ENCODE measurements around the gene NLRC5.

Gene NLRC5

DNA sequence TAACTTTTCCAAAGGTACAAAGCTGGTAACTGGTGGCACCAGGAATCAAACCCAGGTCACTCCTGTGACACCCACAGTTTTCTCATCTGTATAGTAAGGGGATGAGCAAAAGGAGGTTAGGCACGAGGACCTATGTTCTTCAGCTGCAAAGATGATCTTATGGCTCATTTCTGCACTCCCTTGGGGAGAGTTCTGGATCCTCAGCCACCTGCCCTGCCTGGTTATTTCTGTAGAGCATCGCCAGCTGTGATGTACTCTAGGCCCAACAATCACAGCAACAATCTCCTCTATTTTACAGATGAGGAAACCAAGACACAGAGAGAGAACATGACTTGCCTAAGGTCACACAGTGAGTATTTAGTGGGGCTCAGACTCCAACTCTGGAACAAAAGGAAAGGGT is 97.6 kb downstream of the NLRC5 start:
- TF ChIP-seq, protein P1, sequence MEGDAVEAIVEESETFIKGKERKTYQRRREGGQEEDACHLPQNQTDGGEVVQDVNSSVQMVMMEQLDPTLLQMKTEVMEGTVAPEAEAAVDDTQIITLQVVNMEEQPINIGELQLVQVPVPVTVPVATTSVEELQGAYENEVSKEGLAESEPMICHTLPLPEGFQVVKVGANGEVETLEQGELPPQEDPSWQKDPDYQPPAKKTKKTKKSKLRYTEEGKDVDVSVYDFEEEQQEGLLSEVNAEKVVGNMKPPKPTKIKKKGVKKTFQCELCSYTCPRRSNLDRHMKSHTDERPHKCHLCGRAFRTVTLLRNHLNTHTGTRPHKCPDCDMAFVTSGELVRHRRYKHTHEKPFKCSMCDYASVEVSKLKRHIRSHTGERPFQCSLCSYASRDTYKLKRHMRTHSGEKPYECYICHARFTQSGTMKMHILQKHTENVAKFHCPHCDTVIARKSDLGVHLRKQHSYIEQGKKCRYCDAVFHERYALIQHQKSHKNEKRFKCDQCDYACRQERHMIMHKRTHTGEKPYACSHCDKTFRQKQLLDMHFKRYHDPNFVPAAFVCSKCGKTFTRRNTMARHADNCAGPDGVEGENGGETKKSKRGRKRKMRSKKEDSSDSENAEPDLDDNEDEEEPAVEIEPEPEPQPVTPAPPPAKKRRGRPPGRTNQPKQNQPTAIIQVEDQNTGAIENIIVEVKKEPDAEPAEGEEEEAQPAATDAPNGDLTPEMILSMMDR (IDR thresholded peaks at IDR 0.05; ENCODE audit: low read depth, low read length): no peak
- no peak for DNase-seq
- Histone ChIP-seq H3K9me3 (no peaks in the 10 kb centered on the region), H3K36me3 (no peaks in the 10 kb centered on the region), H3K4me3 (ENCODE audit: low read depth, low read length) (no peak overlapping the region), H3K4me1 (no peaks in the 10 kb centered on the region), H3K27me3 (no peaks in the 10 kb centered on the region)

DNA sequence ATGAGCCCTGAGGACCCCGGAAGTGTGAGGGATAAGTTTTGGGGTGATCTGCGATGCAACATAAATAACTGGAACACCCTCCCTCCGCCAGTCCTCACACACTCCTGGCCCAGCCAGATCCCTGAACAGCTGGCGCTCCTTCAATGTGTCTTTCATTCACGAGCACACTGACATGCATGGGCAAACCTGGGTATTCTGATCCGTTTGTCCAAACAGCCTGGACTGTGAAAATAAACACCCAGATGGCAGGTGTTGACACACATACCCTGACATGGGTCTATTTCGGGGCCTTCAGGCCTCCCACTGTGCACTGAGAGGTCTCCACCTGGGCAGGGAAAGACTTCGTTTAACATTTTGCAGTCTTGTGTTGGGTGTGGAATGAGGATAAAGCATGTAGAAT is 100.0 kb downstream of the NLRC5 start:
- no peak for DNase-seq
- Histone ChIP-seq H3K27me3 (no peaks in the 10 kb centered on the region), H3K4me1 (no peaks in the 10 kb centered on the region), H3K4me3 (ENCODE audit: low read depth, low read length) (no peak overlapping the region), H3K36me3 (no peaks in the 10 kb centered on the region), H3K9me3 (no peaks in the 10 kb centered on the region)
- TF ChIP-seq, protein P1 (IDR thresholded peaks at IDR 0.05; ENCODE audit: low read depth, low read length): no peak

DNA sequence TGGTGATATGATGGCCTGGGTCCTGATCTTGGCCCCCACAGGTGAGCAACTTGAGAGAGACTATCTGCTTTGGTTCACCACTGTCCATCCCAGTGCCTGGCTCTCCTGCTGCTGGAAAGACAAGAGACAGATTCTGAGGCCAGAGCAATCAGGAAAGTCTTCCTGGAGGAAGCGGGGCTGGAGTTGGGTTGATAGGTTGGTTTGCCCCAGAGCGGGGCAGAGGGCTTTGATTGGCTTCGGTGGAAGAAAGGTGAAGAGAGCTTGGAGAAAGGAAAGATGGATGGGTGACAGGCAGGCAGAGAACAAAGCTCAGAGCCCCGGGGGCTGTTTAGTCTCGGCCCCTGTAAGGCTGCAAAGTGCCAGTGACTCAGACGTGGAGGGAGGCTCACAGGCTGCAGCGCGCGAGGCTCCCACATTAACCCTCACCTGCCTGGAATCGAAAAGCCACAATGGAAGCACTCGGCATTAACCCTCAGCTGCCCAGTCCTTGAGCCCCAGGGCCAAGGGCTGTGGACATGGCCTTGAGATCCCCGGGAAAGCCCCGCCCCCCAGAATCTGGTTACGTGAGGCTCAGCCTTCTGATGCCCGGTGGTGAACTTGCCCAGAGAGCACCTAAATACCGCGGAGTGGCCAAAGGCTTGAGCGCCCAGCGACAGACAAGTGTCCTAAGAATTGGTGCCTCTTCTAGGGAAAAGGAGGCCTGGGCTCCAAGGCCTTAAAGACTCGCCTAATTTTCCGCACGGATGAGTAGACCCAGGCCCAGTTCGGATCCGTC is 102.0 kb downstream of the NLRC5 start:
- no peaks in the 10 kb centered on the region for H3K4me1 ChIP-seq
- peak overlapping the region; percentile 72 for H3K4me3 ChIP-seq (ENCODE audit: low read depth, low read length)
- peak; percentile 59 for DNase-seq

DNA sequence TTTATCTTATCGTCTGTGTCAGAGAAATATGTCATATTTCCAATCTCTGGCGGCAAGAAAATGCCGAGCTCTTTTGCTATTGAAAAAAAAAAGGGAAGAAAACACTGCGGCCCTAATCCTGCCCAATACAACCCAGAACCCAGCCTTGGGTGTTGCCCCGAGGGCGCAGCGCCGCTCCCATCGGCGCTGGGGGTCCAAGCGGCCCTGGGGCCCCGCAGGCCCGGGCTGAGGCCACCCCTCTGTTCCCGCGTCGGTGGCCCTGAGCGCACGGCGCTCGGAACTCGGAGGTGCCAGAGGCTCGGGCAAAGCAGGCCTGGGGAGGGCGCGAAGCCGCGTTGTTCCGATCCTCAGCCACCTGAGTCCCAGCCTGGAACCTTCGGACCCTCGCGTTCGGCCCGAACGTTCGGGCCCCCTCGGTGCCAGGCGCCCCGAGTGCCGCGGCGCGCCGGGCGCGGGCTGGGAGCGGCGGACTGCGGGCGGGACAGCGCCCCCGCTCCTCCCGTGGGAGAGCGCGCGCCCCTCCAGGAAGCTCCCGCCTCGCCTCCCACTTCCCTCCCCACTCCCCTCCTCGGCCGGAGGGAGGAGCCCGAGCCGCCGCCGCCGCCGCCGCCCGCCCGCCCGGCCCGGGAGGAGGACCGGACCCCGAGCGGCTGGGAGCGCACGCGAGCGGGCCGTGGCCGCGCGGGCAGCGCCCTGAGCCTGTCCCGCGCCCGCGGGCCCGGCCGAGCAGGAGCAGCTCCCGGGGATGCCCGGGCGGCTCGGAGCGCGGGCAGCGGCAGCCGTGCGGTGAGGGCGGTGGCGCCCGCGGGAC is 102.8 kb downstream of the NLRC5 start, which contains the start of gene CPNE2:
TSS of gene CPNE2 (plus strand) at position 609 of the 811 bp plus-strand sequence. CDS start 18,160 bp downstream, outside the sequence.
- Histone ChIP-seq H3K4me1 (no peaks in the 10 kb centered on the region), H3K9me3 (no peaks in the 10 kb centered on the region), H3K27me3 (no peaks in the 10 kb centered on the region), H3K36me3 (no peaks in the 10 kb centered on the region), H3K4me3 (ENCODE audit: low read depth, low read length) (peak within 1 kb of the TSS; percentile 72)
- TF ChIP-seq, protein P1 (IDR thresholded peaks at IDR 0.05; ENCODE audit: low read depth, low read length): no peak
- peak; percentile 83 for DNase-seq

More for the DNA sequence above, 102.0 kb downstream of the NLRC5 start:
- TF ChIP-seq, protein P1 (IDR thresholded peaks at IDR 0.05; ENCODE audit: low read depth, low read length): no peak
- Histone ChIP-seq H3K9me3 (no peaks in the 10 kb centered on the region), H3K36me3 (no peaks in the 10 kb centered on the region), H3K27me3 (no peaks in the 10 kb centered on the region)

DNA sequence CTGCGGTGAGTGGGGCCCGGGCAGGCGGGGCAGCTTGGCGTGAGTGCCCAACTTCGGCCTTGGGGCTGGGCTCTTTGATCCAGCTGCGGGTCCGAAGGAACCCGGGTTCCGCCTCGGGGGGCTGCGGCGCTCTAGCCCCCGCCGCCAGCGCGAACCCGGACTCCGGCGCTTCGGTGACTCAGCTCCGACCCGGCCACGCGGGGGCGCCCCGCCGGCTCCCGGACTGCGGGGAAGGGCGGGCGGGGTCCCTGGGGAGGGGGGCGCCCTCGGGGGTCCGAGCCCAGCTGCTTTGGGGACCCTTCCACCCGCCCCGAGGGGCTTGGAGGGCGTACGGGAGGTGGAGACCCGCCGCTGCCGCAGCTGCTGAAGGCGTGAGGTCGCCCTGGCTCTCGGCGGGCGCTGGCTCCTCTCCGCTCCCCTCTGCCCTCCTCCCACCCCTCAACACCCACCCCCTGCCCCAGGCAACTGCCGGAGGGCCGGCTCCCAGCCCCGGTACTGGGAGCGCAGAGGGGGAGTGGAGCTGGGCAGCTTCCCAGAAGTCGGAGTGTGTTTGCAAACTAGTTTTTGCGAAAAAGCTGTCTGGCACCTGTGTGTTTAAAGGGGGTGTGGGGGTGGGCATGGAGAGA is 103.5 kb downstream of the NLRC5 start:
- H3K4me1 ChIP-seq: no peaks in the 10 kb centered on the region
- H3K27me3 ChIP-seq: no peaks in the 10 kb centered on the region
- no peaks in the 10 kb centered on the region for H3K9me3 ChIP-seq
- H3K36me3 ChIP-seq: no peaks in the 10 kb centered on the region
- H3K4me3 ChIP-seq (ENCODE audit: low read depth, low read length): peak overlapping the region; percentile 72
- peak; percentile 62 for DNase-seq
- TF ChIP-seq, protein P1 (IDR thresholded peaks at IDR 0.05; ENCODE audit: low read depth, low read length): peak; percentile 46
